HEK293 (cell line): ENCODE results near the gene YIPF4.

Source experiments
- GLI4 ChIP-seq: fragments of 450-650 bp; formaldehyde crosslinking; IDR thresholded peaks from 2 replicates; pipeline ENCODE4 v1.5.1; 2016; ENCODE audit warnings: missing biosample characterization, missing genetic modification characterization
- HIC1 ChIP-seq: fragments of 450-650 bp; formaldehyde crosslinking; IDR thresholded peaks from 2 replicates; pipeline ENCODE4 v1.5.1; 2016; ENCODE audit warnings: missing biosample characterization, missing genetic modification characterization
- KLF16 ChIP-seq: fragments of 450-650 bp; formaldehyde crosslinking; IDR thresholded peaks from 2 replicates; pipeline ENCODE4 v1.5.1; 2017; ENCODE audit warnings: missing biosample characterization, missing genetic modification characterization
- KLF9 ChIP-seq: fragments of 450-650 bp; formaldehyde crosslinking; IDR thresholded peaks from 2 replicates; pipeline ENCODE4 v1.5.1; 2016; ENCODE audit warnings: missing biosample characterization, missing genetic modification characterization, low read depth
- SP3 ChIP-seq: fragments of 450-650 bp; formaldehyde crosslinking; IDR thresholded peaks from 2 replicates; pipeline ENCODE4 v1.5.1; 2016; ENCODE audit warnings: missing biosample characterization, missing genetic modification characterization
- ZBTB11 ChIP-seq: fragments of 450-650 bp; formaldehyde crosslinking; conservative IDR thresholded peaks from 2 replicates; pipeline ENCODE4 v1.5.1; 2016; ENCODE audit warnings: low read depth, missing biosample characterization, missing genetic modification characterization
- ZBTB20 ChIP-seq: fragments of 450-650 bp; formaldehyde crosslinking; IDR thresholded peaks from 2 replicates; pipeline ENCODE4 v1.5.1; 2016; ENCODE audit warnings: missing biosample characterization, missing genetic modification characterization
- ZBTB48 ChIP-seq: fragments of 450-650 bp; formaldehyde crosslinking; IDR thresholded peaks from 2 replicates; pipeline ENCODE4 v1.5.1; 2016; ENCODE audit warnings: missing biosample characterization, missing genetic modification characterization
- ZEB2 ChIP-seq: fragments of 450-650 bp; formaldehyde crosslinking; IDR thresholded peaks from 2 replicates; pipeline ENCODE4 v1.5.1; 2016; ENCODE audit warnings: missing biosample characterization, missing genetic modification characterization
- ZNF10 ChIP-seq: fragments of 450-650 bp; formaldehyde crosslinking; IDR thresholded peaks from 2 replicates; pipeline ENCODE4 v1.5.1; 2017; ENCODE audit warnings: missing biosample characterization, missing genetic modification characterization
- ZNF248 ChIP-seq: fragments of 450-650 bp; formaldehyde crosslinking; IDR thresholded peaks from 2 replicates; pipeline ENCODE4 v1.5.1; 2017; ENCODE audit warnings: missing biosample characterization, missing genetic modification characterization
- ZNF302 ChIP-seq: fragments of 450-650 bp; formaldehyde crosslinking; IDR thresholded peaks from 2 replicates; pipeline ENCODE4 v1.5.1; 2016; ENCODE audit warnings: missing biosample characterization, missing genetic modification characterization, low read depth
- ZNF510 ChIP-seq: fragments of 450-650 bp; formaldehyde crosslinking; IDR thresholded peaks from 2 replicates; pipeline ENCODE4 v1.5.1; 2018; ENCODE audit warnings: mild to moderate bottlenecking, missing genetic modification characterization, missing biosample characterization; ENCODE audit not compliant: insufficient replicate concordance
- ZNF600 ChIP-seq: fragments of 450-650 bp; formaldehyde crosslinking; IDR thresholded peaks from 2 replicates; pipeline ENCODE4 v1.5.1; 2016; ENCODE audit warnings: missing biosample characterization, missing genetic modification characterization
- ZNF664 ChIP-seq: fragments of 450-650 bp; formaldehyde crosslinking; IDR thresholded peaks from 2 replicates; pipeline ENCODE4 v1.5.1; 2016; ENCODE audit warnings: missing biosample characterization, missing genetic modification characterization
- ZNF707 ChIP-seq: fragments of 450-650 bp; formaldehyde crosslinking; IDR thresholded peaks from 2 replicates; pipeline ENCODE4 v1.5.1; 2016; ENCODE audit warnings: missing biosample characterization, missing genetic modification characterization
- ZNF785 ChIP-seq: fragments of 450-650 bp; formaldehyde crosslinking; IDR thresholded peaks from 2 replicates; pipeline ENCODE4 v1.5.1; 2016; ENCODE audit warnings: missing biosample characterization, missing genetic modification characterization
- ZNF830 ChIP-seq: fragments of 450-650 bp; IDR thresholded peaks from 2 replicates; pipeline ENCODE4 v1.5.0; 2018; ENCODE audit warnings: missing biosample characterization, missing genetic modification characterization, low read depth, mild to moderate bottlenecking, moderate library complexity
- ZSCAN30 ChIP-seq: fragments of 450-650 bp; IDR thresholded peaks from 2 replicates; pipeline ENCODE4 v1.5.1; 2018; ENCODE audit warnings: missing biosample characterization, mild to moderate bottlenecking, missing genetic modification characterization, moderate library complexity
- ZSCAN4 ChIP-seq: fragments of 450-650 bp; formaldehyde crosslinking; IDR thresholded peaks from 2 replicates; pipeline ENCODE4 v1.5.1; 2017; ENCODE audit warnings: missing biosample characterization, missing genetic modification characterization
- TF ChIP-seq, protein P1 (sequence below): fragments of 450-650 bp; formaldehyde crosslinking; optimal IDR thresholded peaks from 2 replicates; pipeline ENCODE3; 2016; ENCODE audit warnings: missing biosample characterization, mild to moderate bottlenecking, missing genetic modification characterization
- TF ChIP-seq, protein P2 (sequence below): fragments of 450-650 bp; formaldehyde crosslinking; IDR thresholded peaks from 2 replicates; pipeline ENCODE4 v1.5.0; 2017; ENCODE audit warnings: missing biosample characterization, missing genetic modification characterization, borderline replicate concordance
- TF ChIP-seq, protein P3 (sequence below): fragments of 450-650 bp; formaldehyde crosslinking; IDR thresholded peaks from 2 replicates; pipeline ENCODE4 v1.5.1; 2016; ENCODE audit warnings: missing biosample characterization, missing genetic modification characterization

YIPF4 gene

GRCh38 chr2:32277674-32278477 is at the start of gene YIPF4 (continued):
- TF ChIP-seq ZSCAN4 (tag by site-specific recombination) (no peak), HIC1 (no peak), ZNF600 (tag by site-specific recombination) (peak; percentile 60), ZNF510 (tag by site-specific recombination) (no peak), ZNF248 (tag by site-specific recombination) (no peak), ZEB2 (tag by site-specific recombination) (no peak), ZBTB20 (tag by site-specific recombination) (peak; percentile 32; the same call in 1 of the 2 replicates), ZBTB48 (no peak), SP3 (tag by site-specific recombination) (peak; percentile 43; the same call in 1 of the 2 replicates), ZSCAN30 (tag by site-specific recombination) (peak; percentile 45; the same call in 1 of the 2 replicates), KLF16 (tag by site-specific recombination) (0 out of 2 replicates have a peak, but pooled peaks have one; percentile 24), ZNF664 (no peak), ZNF10 (tag by site-specific recombination) (peak; percentile 33; the same call in 1 of the 2 replicates), ZNF302 (no peak), KLF9 (tag by site-specific recombination) (no peak), ZNF830 (no peak), GLI4 (tag by site-specific recombination) (0 out of 2 replicates have a peak, but pooled peaks have one; percentile 56), ZNF785 (tag by site-specific recombination) (no peak), ZBTB11 (tag by site-specific recombination) (peak; percentile 81), ZNF707 (tag by site-specific recombination) (no peak)
- TF ChIP-seq, protein P1, sequence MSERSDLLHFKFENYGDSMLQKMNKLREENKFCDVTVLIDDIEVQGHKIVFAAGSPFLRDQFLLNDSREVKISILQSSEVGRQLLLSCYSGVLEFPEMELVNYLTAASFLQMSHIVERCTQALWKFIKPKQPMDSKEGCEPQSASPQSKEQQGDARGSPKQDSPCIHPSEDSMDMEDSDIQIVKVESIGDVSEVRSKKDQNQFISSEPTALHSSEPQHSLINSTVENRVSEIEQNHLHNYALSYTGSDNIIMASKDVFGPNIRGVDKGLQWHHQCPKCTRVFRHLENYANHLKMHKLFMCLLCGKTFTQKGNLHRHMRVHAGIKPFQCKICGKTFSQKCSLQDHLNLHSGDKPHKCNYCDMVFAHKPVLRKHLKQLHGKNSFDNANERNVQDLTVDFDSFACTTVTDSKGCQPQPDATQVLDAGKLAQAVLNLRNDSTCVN (tag by site-specific recombination), result peak; percentile 45
- TF ChIP-seq, protein P2, sequence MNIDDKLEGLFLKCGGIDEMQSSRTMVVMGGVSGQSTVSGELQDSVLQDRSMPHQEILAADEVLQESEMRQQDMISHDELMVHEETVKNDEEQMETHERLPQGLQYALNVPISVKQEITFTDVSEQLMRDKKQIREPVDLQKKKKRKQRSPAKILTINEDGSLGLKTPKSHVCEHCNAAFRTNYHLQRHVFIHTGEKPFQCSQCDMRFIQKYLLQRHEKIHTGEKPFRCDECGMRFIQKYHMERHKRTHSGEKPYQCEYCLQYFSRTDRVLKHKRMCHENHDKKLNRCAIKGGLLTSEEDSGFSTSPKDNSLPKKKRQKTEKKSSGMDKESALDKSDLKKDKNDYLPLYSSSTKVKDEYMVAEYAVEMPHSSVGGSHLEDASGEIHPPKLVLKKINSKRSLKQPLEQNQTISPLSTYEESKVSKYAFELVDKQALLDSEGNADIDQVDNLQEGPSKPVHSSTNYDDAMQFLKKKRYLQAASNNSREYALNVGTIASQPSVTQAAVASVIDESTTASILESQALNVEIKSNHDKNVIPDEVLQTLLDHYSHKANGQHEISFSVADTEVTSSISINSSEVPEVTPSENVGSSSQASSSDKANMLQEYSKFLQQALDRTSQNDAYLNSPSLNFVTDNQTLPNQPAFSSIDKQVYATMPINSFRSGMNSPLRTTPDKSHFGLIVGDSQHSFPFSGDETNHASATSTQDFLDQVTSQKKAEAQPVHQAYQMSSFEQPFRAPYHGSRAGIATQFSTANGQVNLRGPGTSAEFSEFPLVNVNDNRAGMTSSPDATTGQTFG, result no peak
- TF ChIP-seq, protein P3, sequence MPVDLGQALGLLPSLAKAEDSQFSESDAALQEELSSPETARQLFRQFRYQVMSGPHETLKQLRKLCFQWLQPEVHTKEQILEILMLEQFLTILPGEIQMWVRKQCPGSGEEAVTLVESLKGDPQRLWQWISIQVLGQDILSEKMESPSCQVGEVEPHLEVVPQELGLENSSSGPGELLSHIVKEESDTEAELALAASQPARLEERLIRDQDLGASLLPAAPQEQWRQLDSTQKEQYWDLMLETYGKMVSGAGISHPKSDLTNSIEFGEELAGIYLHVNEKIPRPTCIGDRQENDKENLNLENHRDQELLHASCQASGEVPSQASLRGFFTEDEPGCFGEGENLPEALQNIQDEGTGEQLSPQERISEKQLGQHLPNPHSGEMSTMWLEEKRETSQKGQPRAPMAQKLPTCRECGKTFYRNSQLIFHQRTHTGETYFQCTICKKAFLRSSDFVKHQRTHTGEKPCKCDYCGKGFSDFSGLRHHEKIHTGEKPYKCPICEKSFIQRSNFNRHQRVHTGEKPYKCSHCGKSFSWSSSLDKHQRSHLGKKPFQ (tag by site-specific recombination), result no peak
- TF ChIP-seq, all 188 proteins: peak for 28
